Mucosa of rectum (tissue), 2 donors: ENCODE results near the gene ALDH6A1.
"Not testable (repeated sequence)": the region's sequence is repeated elsewhere in the genome, so short reads cannot be mapped to it uniquely, and the experiment has no call there.

Source experiments
- H3K27ac ChIP-seq, 2 donors: one replicate each; pipeline ENCODE4 v1.7.0; 2013; ENCODE audit warnings: inconsistent platforms in 2 of 2, low read depth in 2 of 2, low read length in 2 of 2
- H3K27me3 ChIP-seq, 2 donors: one replicate each; pipeline ENCODE4 v1.7.0; 2013; ENCODE audit warnings: low read length in 2 of 2; ENCODE audit not compliant: control insufficient read depth in 2 of 2, insufficient read depth in 2 of 2
- H3K36me3 ChIP-seq, 2 donors: one replicate each; pipeline ENCODE4 v1.7.0; 2013; ENCODE audit warnings: low read length in 2 of 2; ENCODE audit not compliant: control insufficient read depth in 2 of 2, insufficient read depth in 2 of 2
- H3K4me1 ChIP-seq, 2 donors: one replicate each; pipeline ENCODE4 v1.7.0; 2013; ENCODE audit warnings: low read length in 2 of 2, mild to moderate bottlenecking in 1 of 2; ENCODE audit not compliant: control insufficient read depth in 2 of 2, insufficient read depth in 2 of 2
- H3K4me3 ChIP-seq, 2 donors: one replicate each; pipeline ENCODE4 v1.7.0; 2013; ENCODE audit warnings: low read length in 2 of 2
- H3K9ac ChIP-seq, 2 donors: one replicate each; pipeline ENCODE4 v1.7.0; 2013; ENCODE audit warnings: low read length in 2 of 2, low read depth in 1 of 2, mild to moderate bottlenecking in 1 of 2
- H3K9me3 ChIP-seq, 2 donors: one replicate each; pipeline ENCODE4 v1.7.0; 2013; ENCODE audit warnings: low read length in 2 of 2; ENCODE audit not compliant: control insufficient read depth in 2 of 2
- donor health status: healthy.
- donor health status: Normal muscosa, but diverticular disease.

Gene ALDH6A1

GRCh38 chr14:74084277-74085046, at the start of gene ALDH6A1, which contains the start of gene LIN52:
ALDH6A1 (minus strand) TSS chr14:74084453; CDS start chr14:74084394, 59 bp downstream.
LIN52 (plus strand) TSS chr14:74084956; CDS start chr14:74084975, 19 bp downstream.
- Histone ChIP-seq H3K36me3 (no peaks in the 10 kb centered on the region), H3K27me3 (no peaks in the 10 kb centered on the region), H3K4me1 (peaks cover 15 to 17% of the 10 kb centered on the region in 2 donors), H3K9me3 (no peaks in the 10 kb centered on the region), H3K4me3 (peak within 1 kb of the TSS; percentile 96 to 97), H3K9ac (peak within 1 kb of the TSS; percentile 88 to 89), H3K27ac (peak within 1 kb of the TSS; percentile 86 to 87)

DNA sequence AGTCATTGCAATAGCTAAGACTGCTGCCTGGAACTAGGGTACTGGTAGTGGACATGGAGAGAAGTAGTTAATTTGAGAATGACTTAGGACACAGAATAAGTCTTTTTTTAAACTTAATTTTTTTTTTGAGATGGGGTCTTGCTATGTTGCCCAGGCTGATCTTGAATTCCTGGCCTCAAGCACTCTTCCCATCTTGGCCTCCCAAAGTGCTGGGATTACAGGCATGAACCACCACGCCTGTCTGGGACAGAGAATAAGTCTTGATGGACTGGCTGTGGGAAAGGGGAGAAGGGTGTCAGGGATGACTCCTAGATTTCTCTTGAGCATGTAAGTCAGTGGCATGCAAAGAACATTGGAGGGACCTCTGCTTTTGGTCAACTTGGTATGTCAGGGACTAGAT, 43.4 kb upstream of the ALDH6A1 start:
- H3K27me3 ChIP-seq, result no peaks in the 10 kb centered on the region
- no peak overlapping the region for H3K27ac ChIP-seq
- H3K36me3 ChIP-seq, result no peaks in the 10 kb centered on the region
- no peak overlapping the region for H3K4me3 ChIP-seq
- no peaks in the 10 kb centered on the region for H3K9me3 ChIP-seq
- H3K9ac ChIP-seq, result no peak overlapping the region
- H3K4me1 ChIP-seq, result no peaks in the 10 kb centered on the region

- Histone ChIP-seq H3K4me1 (no peaks in the 10 kb centered on the region), H3K27me3 (no peaks in the 10 kb centered on the region), H3K27ac (no peak overlapping the region), H3K9ac (no peak overlapping the region), H3K4me3 (no peak overlapping the region), H3K36me3 (no peaks in the 10 kb centered on the region), H3K9me3 (no peaks in the 10 kb centered on the region)
Observed at GRCh38 chr14:74126315-74127013, 42.2 kb upstream of the ALDH6A1 start.

GRCh38 chr14:74125487-74125886, 41.2 kb upstream of the ALDH6A1 start:
- H3K9ac ChIP-seq, H3K36me3 ChIP-seq, H3K9me3 ChIP-seq, H3K4me1 ChIP-seq, H3K4me3 ChIP-seq, H3K27ac ChIP-seq, H3K27me3 ChIP-seq: not testable (repeated sequence)

DNA sequence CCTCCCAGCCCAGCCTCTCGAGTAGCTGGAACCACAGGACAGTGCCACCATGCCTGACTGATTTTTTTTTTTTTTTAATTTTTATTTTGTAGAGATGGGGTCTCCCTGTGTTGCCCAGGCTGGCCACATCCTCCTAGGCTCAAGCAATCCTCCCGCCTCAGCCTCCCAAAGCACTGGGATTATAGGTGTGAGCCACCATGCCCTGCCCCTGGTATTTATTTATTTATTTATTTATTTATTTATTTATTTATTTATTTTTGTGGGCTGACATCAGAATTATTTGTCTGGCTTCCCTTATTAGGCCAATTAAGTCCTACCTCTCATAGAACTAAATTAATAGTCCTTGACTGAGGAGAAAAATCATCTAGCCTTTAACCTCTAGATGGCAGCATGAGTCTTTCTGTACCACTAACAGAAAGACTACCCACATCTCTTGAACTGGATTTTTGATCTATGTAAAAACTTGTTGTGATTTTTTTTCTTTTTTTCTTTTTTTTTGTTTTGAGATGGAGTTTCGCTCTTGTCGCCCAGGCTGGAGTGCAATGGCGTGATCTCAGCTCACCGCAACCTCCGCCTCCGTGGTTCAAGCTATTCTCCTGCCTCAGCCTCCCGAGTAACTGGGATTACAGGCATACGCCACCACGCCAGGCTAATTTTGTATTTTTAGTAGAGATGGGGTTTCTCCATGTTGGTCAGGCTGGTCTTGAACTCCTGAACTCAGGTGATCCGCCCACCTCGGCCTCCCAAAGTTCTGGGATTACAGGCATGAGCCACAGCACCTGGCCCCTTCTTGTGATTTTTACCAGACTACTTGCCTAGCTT, 27.4 kb upstream of the ALDH6A1 start:
- not testable (repeated sequence) for H3K4me1 ChIP-seq, H3K4me3 ChIP-seq, H3K27me3 ChIP-seq, H3K9me3 ChIP-seq, H3K36me3 ChIP-seq, H3K27ac ChIP-seq, H3K9ac ChIP-seq

DNA sequence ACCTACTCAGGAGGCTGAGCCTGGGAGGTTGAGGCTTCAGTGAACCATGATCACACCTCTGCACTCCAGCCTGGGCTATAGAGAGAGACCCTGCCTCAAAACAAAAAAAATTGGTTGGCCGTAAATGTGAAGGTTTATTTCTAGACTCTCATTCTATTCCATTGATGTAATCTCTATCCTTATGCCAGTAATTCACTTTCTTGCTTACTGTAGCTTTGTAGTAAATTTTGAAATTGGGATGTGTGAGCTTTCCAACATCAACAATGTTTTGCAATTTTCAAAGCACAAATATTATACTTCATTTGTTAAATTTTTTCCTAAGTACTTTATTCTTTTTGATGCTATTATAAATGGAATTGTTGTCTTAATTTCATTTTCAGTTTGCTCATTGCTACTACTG, 25.1 kb upstream of the ALDH6A1 start:
- Histone ChIP-seq H3K9ac (no peak overlapping the region), H3K36me3 (peaks cover 3 to 10% of the 10 kb centered on the region in 2 donors), H3K9me3 (no peaks in the 10 kb centered on the region), H3K4me3 (no peak overlapping the region), H3K27me3 (no peaks in the 10 kb centered on the region), H3K4me1 (no peaks in the 10 kb centered on the region), H3K27ac (no peak overlapping the region)

DNA sequence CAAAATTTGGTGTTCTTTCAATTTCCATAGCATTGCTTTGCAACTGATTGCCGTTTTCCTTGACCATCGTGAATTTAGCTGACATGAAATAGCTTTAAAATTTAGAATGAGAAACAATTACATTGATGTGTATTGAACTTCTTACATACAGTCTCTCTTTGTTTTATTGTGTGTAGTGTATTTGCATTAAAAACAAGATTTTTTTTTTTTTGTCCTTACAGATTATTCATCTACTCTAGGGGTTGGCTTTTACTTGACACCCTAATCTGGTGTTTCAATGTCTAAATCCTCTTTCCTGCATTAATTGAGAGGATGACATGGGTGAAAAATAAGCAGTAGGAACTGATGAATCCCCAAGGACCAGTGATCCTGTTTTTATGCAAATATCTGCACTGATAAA, 21.1 kb upstream of the ALDH6A1 start:
- no peaks in the 10 kb centered on the region for H3K9me3 ChIP-seq
- H3K27me3 ChIP-seq, result no peaks in the 10 kb centered on the region
- no peak overlapping the region for H3K27ac ChIP-seq
- peaks cover 0 to 14% of the 10 kb centered on the region in 2 donors for H3K36me3 ChIP-seq
- H3K4me3 ChIP-seq, result no peak overlapping the region
- no peaks in the 10 kb centered on the region for H3K4me1 ChIP-seq
- no peak overlapping the region for H3K9ac ChIP-seq

- H3K9me3 ChIP-seq, result no peaks in the 10 kb centered on the region
- no peak overlapping the region for H3K9ac ChIP-seq
- no peak overlapping the region for H3K4me3 ChIP-seq
- peaks cover 10 to 11% of the 10 kb centered on the region in 2 donors for H3K4me1 ChIP-seq
- peaks cover 0 to 3% of the 10 kb centered on the region in 2 donors for H3K36me3 ChIP-seq
- no peak overlapping the region for H3K27ac ChIP-seq
- no peaks in the 10 kb centered on the region for H3K27me3 ChIP-seq
Observed at GRCh38 chr14:74089251-74090020, 5.2 kb upstream of the ALDH6A1 start.

GRCh38 chr14:74085828-74086227, 1.6 kb upstream of the ALDH6A1 start:
- peaks cover 15 to 17% of the 10 kb centered on the region in 2 donors for H3K4me1 ChIP-seq
- no peaks in the 10 kb centered on the region for H3K9me3 ChIP-seq
- H3K9ac ChIP-seq, result peak overlapping the region in 1 of 2 donors; percentile 77
- H3K4me3 ChIP-seq, result peak overlapping the region; percentile 96 to 97
- no peaks in the 10 kb centered on the region for H3K36me3 ChIP-seq
- H3K27me3 ChIP-seq, result no peaks in the 10 kb centered on the region
- H3K27ac ChIP-seq, result no peak overlapping the region
